OCI-LY7 (cell line): ENCODE data around the gene EXD2. TPM values are rescaled to one million over a fixed set of nuclear protein-coding genes. Genes with fewer than 3 reads are reported as not detected.

Source experiments
- BruUV-seq: library from RNA; stranded (reverse); fragments of 400-500 nt; replicated peaks from 2 replicates; lab custom pipeline; 2021; lab: Mats Ljungman, UMichigan
- CTCF ChIA-PET: fragments of 300-600 bp; sonication (Branson Sonifier 250); formaldehyde crosslinking; loops from one replicate; lab custom pipeline; 2022; ENCODE audit warnings: antibody characterized with exemption; ENCODE audit not compliant: unreplicated experiment; lab: Charles Lee
- POLR2A ChIA-PET: fragments of 300-600 bp; sonication (Branson Sonifier 250); formaldehyde crosslinking; loops from one replicate; lab custom pipeline; 2022; ENCODE audit warnings: antibody characterized with exemption; lab: Charles Lee
- DNase-seq: peaks from one replicate; pipeline ENCODE4 v3.0.0-alpha.2; 2015; ENCODE audit warnings: low spot score
- H2AFZ ChIP-seq: fragments of 200-600 bp; sonication (generic), shearing (Covaris generic); 2 replicates; pipeline ENCODE4 v1.6.1; 2014; ENCODE audit warnings: mild to moderate bottlenecking, antibody characterized with exemption, low read length, moderate library complexity
- H3K27ac ChIP-seq: fragments of 200-600 bp; sonication (generic); 2 replicates; pipeline ENCODE4 v1.5.1; 2014; ENCODE audit warnings: mixed run types, low read depth, mild to moderate bottlenecking, moderate library complexity, low read length, inconsistent platforms; ENCODE audit not compliant: poor library complexity, severe bottlenecking
- H3K36me3 ChIP-seq: fragments of 200-600 bp; sonication (generic); 2 replicates; pipeline ENCODE4 v1.6.1; 2014; ENCODE audit warnings: mild to moderate bottlenecking, antibody characterized with exemption, low read length, moderate library complexity, mixed read lengths; ENCODE audit not compliant: insufficient read depth
- H3K4me1 ChIP-seq: fragments of 200-600 bp; sonication (generic); 2 replicates; pipeline ENCODE4 v1.5.1; 2014; ENCODE audit warnings: mild to moderate bottlenecking, low read length; ENCODE audit not compliant: insufficient read depth, poor library complexity, severe bottlenecking
- H3K4me2 ChIP-seq: fragments of 200-600 bp; sonication (generic); 2 replicates; pipeline ENCODE4 v1.6.1; 2014; ENCODE audit warnings: mild to moderate bottlenecking, low read length
- H3K4me3 ChIP-seq: fragments of 200-600 bp; sonication (generic); 2 replicates; pipeline ENCODE4 v1.5.1; 2014; ENCODE audit warnings: mild to moderate bottlenecking, low read depth, low read length; ENCODE audit not compliant: poor library complexity, severe bottlenecking
- H3K79me2 ChIP-seq: fragments of 200-600 bp; sonication (generic); 2 replicates; pipeline ENCODE4 v1.6.1; 2016; ENCODE audit warnings: low read depth, mild to moderate bottlenecking, low read length, moderate library complexity, mixed read lengths; ENCODE audit not compliant: insufficient read depth
- H3K9me2 ChIP-seq: fragments of 200-600 bp; sonication (generic); 2 replicates; pipeline ENCODE4 v1.6.1; 2016; ENCODE audit warnings: mild to moderate bottlenecking, low read length, mixed read lengths; ENCODE audit not compliant: insufficient read depth
- H3K9me3 ChIP-seq: fragments of 200-600 bp; sonication (generic); 2 replicates; pipeline ENCODE4 v1.6.1; 2014; ENCODE audit warnings: mild to moderate bottlenecking, mixed run types, low read length, mixed read lengths
- H4K20me1 ChIP-seq: fragments of 200-600 bp; sonication (generic); 2 replicates; pipeline ENCODE4 v1.6.1; 2014; ENCODE audit warnings: mild to moderate bottlenecking, antibody characterized with exemption, low read length, moderate library complexity, mixed read lengths; ENCODE audit not compliant: insufficient read depth
- CTCF ChIP-seq: fragments of 200-600 bp; sonication (generic); conservative IDR thresholded peaks from 2 replicates; pipeline ENCODE4 v1.5.1; 2014; ENCODE audit warnings: mild to moderate bottlenecking, antibody characterized with exemption, low read length, moderate library complexity, mixed read lengths
- EZH2phosphoT487 ChIP-seq: fragments of 200-600 bp; sonication (generic); IDR thresholded peaks from 2 replicates; pipeline ENCODE4 v1.6.1; 2018; ENCODE audit warnings: low read depth, borderline replicate concordance, mild to moderate bottlenecking, mixed run types, antibody characterized with exemption, low read length, moderate library complexity, mixed read lengths
- intact Hi-C: fragments of 100-400 bp; cut with micrococcal nuclease; formaldehyde crosslinking; loops from one replicate; pipeline ENCODE4 v1.10.0; 2022; ENCODE audit not compliant: unreplicated experiment
- total RNA-seq, 2 experiments: library from RNA; depleted of rRNA in 1 of 2; stranded (reverse); fragments of >200 nt in 1 of 2; shearing (Covaris generic) in 1 of 2; gene quantifications; 2 replicates each; pipeline ENCODE4 v1.2.3, GENCODE V29; 2014 to 2022

The EXD2 gene
- total RNA-seq, 2 experiments from 2014 or later: 2.7 to 8.4 TPM

DNA sequence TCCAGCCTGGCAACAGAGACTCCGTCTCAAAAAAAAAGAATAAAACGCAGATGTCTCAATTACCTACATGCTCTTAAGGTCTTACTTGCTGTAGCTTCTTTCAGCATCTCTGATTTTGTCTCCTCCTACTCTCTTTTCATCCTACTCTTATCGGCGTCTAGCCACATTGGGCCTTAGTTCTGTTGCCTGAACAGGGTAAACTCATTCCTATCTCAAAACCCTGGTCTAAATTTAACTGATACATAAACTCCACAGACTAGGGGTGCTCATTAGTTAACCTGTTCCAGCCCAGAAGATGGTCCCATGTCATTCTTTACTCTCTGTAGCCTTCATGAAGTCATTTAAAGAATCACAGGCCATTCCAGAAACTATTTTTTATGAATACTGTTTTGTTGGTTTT lies 33.6 kb downstream of the EXD2 start:
- no peaks in the 10 kb centered on the region for H3K9me3 ChIP-seq
- ChIA-PET POLR2A (no interaction called here), CTCF (no interaction called here)
- H3K36me3 ChIP-seq: no peaks in the 10 kb centered on the region
- H3K4me3 ChIP-seq: no peak overlapping the region
- H3K79me2 ChIP-seq: no peaks in the 10 kb centered on the region
- intact Hi-C loops: no loop called here
- no TSS peak for BruUV-seq
- H4K20me1 ChIP-seq: no peaks in the 10 kb centered on the region
- H2AFZ ChIP-seq: no peak overlapping the region
- TF ChIP-seq CTCF (no peak), EZH2phosphoT487 (no peak)
- H3K27ac ChIP-seq: no peak overlapping the region
- H3K4me2 ChIP-seq: no peak overlapping the region
- no peak for DNase-seq
- H3K9me2 ChIP-seq: no peaks in the 10 kb centered on the region
- no peaks in the 10 kb centered on the region for H3K4me1 ChIP-seq

DNA sequence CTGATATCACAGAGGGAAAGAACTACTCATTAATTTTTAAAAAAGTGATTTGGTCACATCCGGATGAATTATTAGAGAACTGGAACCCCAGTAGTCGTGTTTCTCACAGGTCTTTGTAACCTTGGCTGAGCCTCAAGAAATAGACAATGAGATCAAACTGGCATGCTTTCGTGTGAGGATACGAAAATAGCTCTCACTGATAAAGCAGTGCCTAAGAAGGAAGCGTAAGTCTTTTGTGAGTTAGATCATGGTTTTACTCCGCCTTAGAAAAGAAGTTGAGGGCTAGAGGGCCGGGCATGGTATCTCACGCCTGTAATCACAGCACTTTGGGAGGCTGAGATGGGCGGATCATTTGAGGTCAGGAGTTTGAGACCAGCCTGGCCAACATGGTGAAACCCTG lies 34.9 kb downstream of the EXD2 start:
- H2AFZ ChIP-seq: no peak overlapping the region
- H4K20me1 ChIP-seq: no peaks in the 10 kb centered on the region
- CTCF ChIA-PET: no interaction called here
- no peaks in the 10 kb centered on the region for H3K9me3 ChIP-seq
- BruUV-seq: no TSS peak
- H3K4me1 ChIP-seq: no peaks in the 10 kb centered on the region
- intact Hi-C loops: no loop called here
- no peak overlapping the region for H3K4me2 ChIP-seq
- H3K27ac ChIP-seq: no peak overlapping the region
- no peak overlapping the region for H3K4me3 ChIP-seq
- no peaks in the 10 kb centered on the region for H3K79me2 ChIP-seq
- no peaks in the 10 kb centered on the region for H3K9me2 ChIP-seq
- no peak for DNase-seq
- TF ChIP-seq EZH2phosphoT487: no peak
- no peak for TF ChIP-seq CTCF
- H3K36me3 ChIP-seq: no peaks in the 10 kb centered on the region
- POLR2A ChIA-PET: interaction anchor here (0.5 to 0.6 kb wide), 3 partner anchors 60 to 355 kb away, joined by 3 read pairs; no protein-coding TSS in a partner anchor

- no peaks in the 10 kb centered on the region for H4K20me1 ChIP-seq
- H3K36me3 ChIP-seq: no peaks in the 10 kb centered on the region
- no peaks in the 10 kb centered on the region for H3K79me2 ChIP-seq
- TF ChIP-seq CTCF: no peak
- no peak for TF ChIP-seq EZH2phosphoT487
- H3K9me2 ChIP-seq: no peaks in the 10 kb centered on the region
- ChIA-PET CTCF (no interaction called here), POLR2A (interaction anchor here (0.5 to 1.1 kb wide), 5 partner anchors 31 to 355 kb away, joined by 3 to 4 read pairs (median 3); no protein-coding TSS in a partner anchor)
- no peak overlapping the region for H3K27ac ChIP-seq
- H3K9me3 ChIP-seq: no peaks in the 10 kb centered on the region
- intact Hi-C loops: no loop called here
- DNase-seq: no peak
- H3K4me3 ChIP-seq: no peak overlapping the region
- no peak overlapping the region for H3K4me2 ChIP-seq
- no peaks in the 10 kb centered on the region for H3K4me1 ChIP-seq
- no TSS peak for BruUV-seq
- no peak overlapping the region for H2AFZ ChIP-seq
Observed at GRCh38 chr14:69226736-69227135, 35.4 kb downstream of the EXD2 start.
